OCI-LY3 (cell line): ENCODE results near the gene SLC35F3.

Experiments used
- H2AFZ ChIP-seq: fragments of 200-600, 300-600 bp; shearing (Covaris generic); 2 replicates; pipeline ENCODE4 v1.6.0; 2014; ENCODE audit warnings: antibody characterized with exemption, low read depth, low read length
- H3K27ac ChIP-seq: fragments of 200-600, 300-600 bp; sonication (generic); 2 replicates; pipeline ENCODE4 v1.5.1; 2014; ENCODE audit warnings: mild to moderate bottlenecking, low read length, moderate library complexity, mixed read lengths
- H3K27me3 ChIP-seq: fragments of 200-600, 300-600 bp; sonication (generic); 2 replicates; pipeline ENCODE4 v1.6.1; 2014; ENCODE audit warnings: low read depth, low read length, mixed read lengths
- H3K36me3 ChIP-seq: fragments of 200-600, 300-600 bp; sonication (generic); replicated peaks from 2 replicates; pipeline ENCODE3; 2014; ENCODE audit warnings: low read depth, low read length, mixed read lengths
- H3K4me1 ChIP-seq: fragments of 300-600, 200-600 bp; sonication (generic); 2 replicates; pipeline ENCODE4 v1.6.1; 2014; ENCODE audit warnings: low read length, mixed read lengths
- H3K4me2 ChIP-seq: fragments of 200-600, 300-600 bp; sonication (generic); 2 replicates; pipeline ENCODE4 v1.6.1; 2014; ENCODE audit warnings: low read length, mixed read lengths
- H3K4me3 ChIP-seq: fragments of 300-600, 200-600 bp; sonication (generic); 2 replicates; pipeline ENCODE4 v1.5.1; 2014; ENCODE audit warnings: antibody characterized with exemption, mild to moderate bottlenecking, low read length, moderate library complexity
- H3K79me2 ChIP-seq: fragments of 300-600, 200-600 bp; shearing (Covaris generic); 2 replicates; pipeline ENCODE4 v1.6.1; 2014; ENCODE audit warnings: mild to moderate bottlenecking, low read length, mixed read lengths
- H3K9ac ChIP-seq: fragments of 300-600, 200-600 bp; shearing (Covaris generic); 2 replicates; pipeline ENCODE4 v1.6.0; 2014; ENCODE audit warnings: mild to moderate bottlenecking, low read length, moderate library complexity
- H3K9me3 ChIP-seq: fragments of 200-600, 300-600 bp; shearing (Covaris generic); 2 replicates; pipeline ENCODE4 v1.6.1; 2014; ENCODE audit warnings: low read length, mixed read lengths; ENCODE audit not compliant: insufficient read depth
- H4K20me1 ChIP-seq: fragments of 200-600, 300-600 bp; sonication (generic); 2 replicates; pipeline ENCODE4 v1.6.1; 2016; ENCODE audit warnings: low read length, mixed read lengths; ENCODE audit not compliant: insufficient read depth
- EZH2phosphoT487 ChIP-seq: fragments of 200-600 bp; shearing (Covaris generic); IDR thresholded peaks from 2 replicates; pipeline ENCODE4 v1.6.1; 2018; ENCODE audit warnings: antibody characterized with exemption, mixed run types, low read depth
- TF ChIP-seq, protein P1 (sequence below): fragments of 200-600, 300-600 bp; sonication (generic); IDR thresholded peaks from 2 replicates; pipeline ENCODE4 v1.5.1; 2014; ENCODE audit warnings: antibody characterized with exemption, low read length, low read depth

The SLC35F3 gene

DNA sequence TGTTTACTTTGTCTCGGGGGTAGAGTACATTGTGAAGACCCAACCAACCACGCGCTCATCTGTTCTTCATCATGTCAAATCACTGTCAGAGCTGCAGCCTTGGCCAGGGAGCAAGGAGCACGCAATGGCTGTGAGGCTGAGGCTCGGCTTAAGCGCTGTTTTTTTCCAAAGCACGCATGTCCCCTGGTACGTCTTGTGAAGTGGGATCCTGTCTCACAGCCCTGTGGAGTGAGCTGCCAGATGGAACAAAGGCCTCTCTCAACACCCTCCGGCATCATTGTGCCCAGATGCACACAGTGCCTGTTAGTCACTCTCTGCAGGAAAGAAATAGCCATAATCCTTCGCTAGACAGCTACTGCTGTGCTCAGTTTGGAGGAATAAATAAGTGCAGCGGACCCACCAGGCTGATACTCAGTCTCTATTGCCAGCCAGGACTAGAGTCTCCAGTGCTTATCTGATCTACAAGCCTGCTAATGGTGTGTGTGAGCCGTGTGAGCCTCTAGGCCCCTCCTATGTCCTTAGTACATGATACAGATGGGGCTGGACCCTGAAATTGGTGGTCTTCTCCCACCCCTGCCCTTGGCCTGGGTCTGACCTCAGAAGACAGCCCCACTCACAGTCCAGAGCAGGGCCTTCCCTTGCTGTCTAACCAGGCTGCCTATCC is 377.5 kb downstream of the SLC35F3 start:
- TF ChIP-seq, protein P1, sequence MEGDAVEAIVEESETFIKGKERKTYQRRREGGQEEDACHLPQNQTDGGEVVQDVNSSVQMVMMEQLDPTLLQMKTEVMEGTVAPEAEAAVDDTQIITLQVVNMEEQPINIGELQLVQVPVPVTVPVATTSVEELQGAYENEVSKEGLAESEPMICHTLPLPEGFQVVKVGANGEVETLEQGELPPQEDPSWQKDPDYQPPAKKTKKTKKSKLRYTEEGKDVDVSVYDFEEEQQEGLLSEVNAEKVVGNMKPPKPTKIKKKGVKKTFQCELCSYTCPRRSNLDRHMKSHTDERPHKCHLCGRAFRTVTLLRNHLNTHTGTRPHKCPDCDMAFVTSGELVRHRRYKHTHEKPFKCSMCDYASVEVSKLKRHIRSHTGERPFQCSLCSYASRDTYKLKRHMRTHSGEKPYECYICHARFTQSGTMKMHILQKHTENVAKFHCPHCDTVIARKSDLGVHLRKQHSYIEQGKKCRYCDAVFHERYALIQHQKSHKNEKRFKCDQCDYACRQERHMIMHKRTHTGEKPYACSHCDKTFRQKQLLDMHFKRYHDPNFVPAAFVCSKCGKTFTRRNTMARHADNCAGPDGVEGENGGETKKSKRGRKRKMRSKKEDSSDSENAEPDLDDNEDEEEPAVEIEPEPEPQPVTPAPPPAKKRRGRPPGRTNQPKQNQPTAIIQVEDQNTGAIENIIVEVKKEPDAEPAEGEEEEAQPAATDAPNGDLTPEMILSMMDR = no peak
- no peak for TF ChIP-seq EZH2phosphoT487
- Histone ChIP-seq H3K27me3 (no peaks in the 10 kb centered on the region; the same call in 1 of the 2 replicates), H4K20me1 (no peaks in the 10 kb centered on the region), H3K27ac (no peak overlapping the region), H3K4me2 (no peak overlapping the region), H3K4me1 (peaks cover 2% of the 10 kb centered on the region; the same call in 1 of the 2 replicates), H3K9me3 (no peaks in the 10 kb centered on the region), H3K4me3 (no peak overlapping the region), H3K79me2 (no peaks in the 10 kb centered on the region), H3K36me3 (no peaks in the 10 kb centered on the region), H3K9ac (no peak overlapping the region), H2AFZ (no peak overlapping the region)

DNA sequence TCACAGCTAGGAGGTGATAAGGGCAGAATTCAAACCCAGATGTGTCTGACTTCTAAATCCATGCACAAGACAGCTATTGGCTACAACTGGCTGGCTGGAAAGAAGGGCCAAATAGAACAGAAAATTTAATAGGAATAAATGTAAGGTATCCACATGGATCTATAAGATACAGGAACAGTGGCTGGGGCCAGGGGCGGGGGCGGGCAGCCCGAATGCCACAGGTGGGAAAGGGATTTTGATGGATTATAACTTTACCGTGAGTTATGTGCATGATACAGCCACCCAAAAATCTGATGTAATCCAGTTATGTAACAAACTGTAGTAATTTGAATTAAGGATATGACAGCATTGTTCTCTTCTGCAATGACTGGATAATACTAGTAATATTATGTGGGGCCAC is 381.7 kb downstream of the SLC35F3 start:
- no peak overlapping the region for H2AFZ ChIP-seq
- no peak overlapping the region for H3K27ac ChIP-seq
- H3K79me2 ChIP-seq = no peaks in the 10 kb centered on the region
- no peak overlapping the region for H3K4me3 ChIP-seq
- H3K27me3 ChIP-seq = no peaks in the 10 kb centered on the region; the same call in 1 of the 2 replicates
- H3K9ac ChIP-seq = no peak overlapping the region
- H3K4me1 ChIP-seq = no peaks in the 10 kb centered on the region
- peaks cover 6% of the 10 kb centered on the region for H3K36me3 ChIP-seq
- TF ChIP-seq, protein P1 = no peak
- no peak for TF ChIP-seq EZH2phosphoT487
- H3K4me2 ChIP-seq = no peak overlapping the region
- no peaks in the 10 kb centered on the region for H4K20me1 ChIP-seq
- peaks cover 16% of the 10 kb centered on the region; the same call in 1 of the 2 replicates for H3K9me3 ChIP-seq

DNA sequence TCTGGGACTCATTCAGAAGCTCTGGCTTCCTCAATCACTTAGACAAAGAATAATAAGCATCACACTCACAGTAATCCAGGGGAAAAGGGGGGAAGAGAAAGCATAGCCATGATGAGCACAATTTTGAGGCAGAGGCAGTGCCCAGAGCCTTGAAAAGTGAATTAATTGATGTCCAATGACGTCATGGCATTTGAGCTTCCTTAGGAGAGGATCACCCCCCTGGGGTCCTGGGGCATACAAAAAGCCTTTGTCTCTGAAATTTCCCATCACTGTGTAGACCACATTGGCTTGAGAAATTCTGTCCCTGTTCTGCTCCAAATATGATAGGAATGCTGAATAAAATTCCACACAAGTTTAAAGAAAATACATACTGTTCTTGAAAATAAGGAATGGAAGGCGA is 384.5 kb downstream of the SLC35F3 start:
- Histone ChIP-seq H3K27ac (no peak overlapping the region), H4K20me1 (no peaks in the 10 kb centered on the region), H3K36me3 (peaks cover 6% of the 10 kb centered on the region), H3K79me2 (no peaks in the 10 kb centered on the region), H2AFZ (no peak overlapping the region), H3K27me3 (no peaks in the 10 kb centered on the region; the same call in 1 of the 2 replicates), H3K9me3 (peaks cover 16% of the 10 kb centered on the region; the same call in 1 of the 2 replicates), H3K4me1 (no peaks in the 10 kb centered on the region), H3K4me2 (no peak overlapping the region), H3K4me3 (no peak overlapping the region), H3K9ac (no peak overlapping the region)
- TF ChIP-seq EZH2phosphoT487 = no peak
- TF ChIP-seq, protein P1 = no peak

DNA sequence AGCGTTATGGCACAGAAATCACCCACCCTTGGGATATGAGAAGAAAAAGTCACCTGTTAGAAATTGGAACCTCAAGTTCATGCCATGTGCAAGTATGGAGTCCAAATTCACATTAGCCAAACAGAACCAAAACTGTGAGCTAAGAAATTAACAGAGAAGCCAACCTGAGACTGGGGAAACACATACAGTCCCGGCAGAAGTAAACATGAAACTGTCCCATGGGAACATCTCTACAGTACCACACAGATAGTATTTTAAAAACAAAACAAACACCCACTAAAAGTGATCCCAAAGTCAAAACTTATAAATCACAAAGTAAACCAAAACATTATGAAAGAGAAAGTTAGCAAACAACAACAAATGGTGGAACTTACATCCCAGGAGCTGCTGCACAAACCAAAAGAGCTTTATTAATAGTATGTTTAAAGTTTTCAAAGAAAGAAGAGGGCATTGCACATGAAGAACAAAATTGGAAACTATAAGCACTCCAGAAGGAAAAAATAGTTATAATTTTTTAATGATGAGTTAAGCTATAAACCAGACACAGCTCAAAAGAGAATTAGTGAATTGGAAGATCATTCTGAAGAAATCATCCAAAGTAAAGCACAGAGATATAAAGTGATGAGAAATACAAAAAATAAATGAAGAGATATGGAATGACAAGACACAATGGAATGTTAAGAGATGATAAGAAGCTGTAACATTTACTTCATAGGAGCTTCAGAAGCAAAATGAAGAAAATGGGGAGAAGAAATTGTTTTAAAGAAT is 385.2 kb downstream of the SLC35F3 start:
- Histone ChIP-seq H3K9me3 (peaks cover 16% of the 10 kb centered on the region; the same call in 1 of the 2 replicates), H3K4me3 (no peak overlapping the region), H3K27me3 (peaks cover 4% of the 10 kb centered on the region; the same call in 1 of the 2 replicates), H3K79me2 (no peaks in the 10 kb centered on the region), H3K4me1 (no peaks in the 10 kb centered on the region), H3K27ac (no peak overlapping the region), H3K4me2 (no peak overlapping the region), H4K20me1 (no peaks in the 10 kb centered on the region), H2AFZ (no peak overlapping the region), H3K9ac (no peak overlapping the region), H3K36me3 (peaks cover 6% of the 10 kb centered on the region)
- TF ChIP-seq, protein P1 = no peak
- no peak for TF ChIP-seq EZH2phosphoT487
